Astrocyte (in vitro differentiated cells and primary cell): ENCODE measurements around the gene ALG5.

Experiments used
- EZH2 ChIP-seq: IDR thresholded peaks from 2 replicates; pipeline ENCODE4 v1.6.1; 2012; ENCODE audit warnings: mild to moderate bottlenecking, low read length, inconsistent platforms; ENCODE audit not compliant: insufficient read depth
- TF ChIP-seq, protein P1 (sequence below): IDR thresholded peaks from 2 replicates; pipeline ENCODE4 v1.5.1; 2011; ENCODE audit warnings: low read depth, mild to moderate bottlenecking, inconsistent platforms, low read length, moderate library complexity; ENCODE audit not compliant: insufficient read depth

DNA sequence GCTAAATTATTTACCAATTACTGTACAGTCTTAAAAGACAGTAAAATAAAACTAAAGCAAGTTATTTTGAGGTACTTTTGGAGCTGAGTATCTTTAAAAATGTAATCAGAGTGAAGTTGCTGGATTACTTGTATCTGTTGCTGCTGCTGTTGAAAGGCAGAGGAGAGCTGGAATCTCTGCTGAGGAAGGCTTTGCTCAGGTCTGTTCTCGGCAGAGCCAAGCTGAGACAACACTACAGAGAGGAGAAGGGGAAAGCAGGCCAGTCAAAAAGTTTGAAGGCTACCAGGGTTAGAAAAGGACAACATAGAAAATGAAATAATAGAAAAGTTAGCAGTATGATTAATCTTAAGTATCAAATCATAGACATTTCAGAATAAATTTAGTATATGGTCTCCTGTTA is 11.3 kb upstream of the ALG5 start:
- TF ChIP-seq, protein P1, sequence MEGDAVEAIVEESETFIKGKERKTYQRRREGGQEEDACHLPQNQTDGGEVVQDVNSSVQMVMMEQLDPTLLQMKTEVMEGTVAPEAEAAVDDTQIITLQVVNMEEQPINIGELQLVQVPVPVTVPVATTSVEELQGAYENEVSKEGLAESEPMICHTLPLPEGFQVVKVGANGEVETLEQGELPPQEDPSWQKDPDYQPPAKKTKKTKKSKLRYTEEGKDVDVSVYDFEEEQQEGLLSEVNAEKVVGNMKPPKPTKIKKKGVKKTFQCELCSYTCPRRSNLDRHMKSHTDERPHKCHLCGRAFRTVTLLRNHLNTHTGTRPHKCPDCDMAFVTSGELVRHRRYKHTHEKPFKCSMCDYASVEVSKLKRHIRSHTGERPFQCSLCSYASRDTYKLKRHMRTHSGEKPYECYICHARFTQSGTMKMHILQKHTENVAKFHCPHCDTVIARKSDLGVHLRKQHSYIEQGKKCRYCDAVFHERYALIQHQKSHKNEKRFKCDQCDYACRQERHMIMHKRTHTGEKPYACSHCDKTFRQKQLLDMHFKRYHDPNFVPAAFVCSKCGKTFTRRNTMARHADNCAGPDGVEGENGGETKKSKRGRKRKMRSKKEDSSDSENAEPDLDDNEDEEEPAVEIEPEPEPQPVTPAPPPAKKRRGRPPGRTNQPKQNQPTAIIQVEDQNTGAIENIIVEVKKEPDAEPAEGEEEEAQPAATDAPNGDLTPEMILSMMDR = no peak
- no peak for TF ChIP-seq EZH2
